ENCODE measurements around the gene DROSHA. TPM values are rescaled to one million over a fixed set of nuclear protein-coding genes. Genes with fewer than 3 reads are reported as not detected.

DROSHA gene
- polyA plus RNA-seq, 1 donor (not counting 4 experiments of a cell fraction or from before 2014, with no cell fraction given) = 39.9 TPM

DNA sequence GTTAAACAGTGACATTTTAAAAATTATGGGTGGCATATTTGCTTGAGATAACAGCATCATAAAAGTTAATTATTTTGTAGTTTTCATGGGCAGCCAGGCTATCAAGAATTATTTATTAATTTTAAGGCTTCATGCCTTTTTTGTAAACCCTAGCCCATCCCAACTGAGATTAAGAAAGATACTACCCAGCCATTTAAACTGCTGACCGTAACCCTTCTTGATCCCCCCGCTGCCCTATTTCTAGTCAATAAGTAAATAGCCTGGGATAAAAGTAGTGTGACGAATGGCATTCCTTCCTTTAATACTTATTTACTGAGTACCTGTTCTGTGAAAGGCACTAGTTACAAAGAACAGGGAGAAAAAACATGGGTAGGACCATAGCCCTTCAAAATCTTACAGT, 88.3 kb downstream of the DROSHA start:
- Histone ChIP-seq H4K20me1 (ENCODE audit: control insufficient read depth, extremely low read depth, insufficient read depth, low read length) (peaks cover 4% of the 10 kb centered on the region), H3K27ac (ENCODE audit: control insufficient read depth, insufficient read depth, low read length) (no peak overlapping the region), H3K27me3 (ENCODE audit: control insufficient read depth, extremely low read depth, insufficient read depth, low read length) (no peaks in the 10 kb centered on the region), H3K9me1 (ENCODE audit: control insufficient read depth, extremely low read depth, insufficient read depth, low read length) (no peaks in the 10 kb centered on the region), H3K4me2 (ENCODE audit: control insufficient read depth, extremely low read depth, insufficient read depth, low read depth, low read length) (no peak overlapping the region), H3K4me1 (ENCODE audit: control insufficient read depth, extremely low read depth, insufficient read depth, low read length) (no peaks in the 10 kb centered on the region), H3K9ac (ENCODE audit: control insufficient read depth, extremely low read depth, insufficient read depth, low read length) (no peak overlapping the region), H3K79me2 (ENCODE audit: control insufficient read depth, insufficient read depth, low read length) (no peaks in the 10 kb centered on the region), H3K4me3 (ENCODE audit: control insufficient read depth in 2 of 3, extremely low read depth in 1 of 3, insufficient read depth in 2 of 3, low read depth in 1 of 3, low read length in 3 of 3) (no peak overlapping the region), H3K36me3 (ENCODE audit: control insufficient read depth in 2 of 2, extremely low read depth in 1 of 2, insufficient read depth in 2 of 2, low read length in 2 of 2) (peaks cover 0 to 1% of the 10 kb centered on the region in 2 experiments), H2AFZ (ENCODE audit: control insufficient read depth, low read length) (no peak overlapping the region), H3K9me3 (ENCODE audit: control insufficient read depth, low read depth, low read length) (no peaks in the 10 kb centered on the region)
- FAIRE-seq (no peak), DNase-seq (ENCODE audit: low read depth, low spot score) (no peak)
- dilution Hi-C loops (cut with MboI; ENCODE audit: extremely low pct_ligation_motif_present, low sequenced_read_pairs) = no loop called here
- no peak for TF ChIP-seq CTCF (optimal IDR thresholded peaks at IDR 0.05 in 1 of 3, IDR thresholded peaks at IDR 0.05 in 1 of 3, conservative IDR thresholded peaks at IDR 0.05 in 1 of 3; ENCODE audit: extremely low read depth in 1 of 3, insufficient read depth in 2 of 3, low read length in 3 of 3)
- no peak for TF ChIP-seq EZH2 (IDR thresholded peaks at IDR 0.05; ENCODE audit: low read length)

GRCh38 chr5:31442058-31442745, 89.7 kb downstream of the DROSHA start:
- Histone ChIP-seq H3K4me1 (ENCODE audit: control insufficient read depth, extremely low read depth, insufficient read depth, low read length) (no peaks in the 10 kb centered on the region), H3K4me2 (ENCODE audit: control insufficient read depth, extremely low read depth, insufficient read depth, low read depth, low read length) (no peak overlapping the region), H3K9ac (ENCODE audit: control insufficient read depth, extremely low read depth, insufficient read depth, low read length) (no peak overlapping the region), H3K4me3 (ENCODE audit: control insufficient read depth in 2 of 3, extremely low read depth in 1 of 3, insufficient read depth in 2 of 3, low read depth in 1 of 3, low read length in 3 of 3) (no peak overlapping the region), H3K27ac (ENCODE audit: control insufficient read depth, insufficient read depth, low read length) (no peak overlapping the region), H3K36me3 (ENCODE audit: control insufficient read depth in 2 of 2, extremely low read depth in 1 of 2, insufficient read depth in 2 of 2, low read length in 2 of 2) (peaks cover 0 to 1% of the 10 kb centered on the region in 2 experiments), H3K79me2 (ENCODE audit: control insufficient read depth, insufficient read depth, low read length) (no peaks in the 10 kb centered on the region), H3K27me3 (ENCODE audit: control insufficient read depth, extremely low read depth, insufficient read depth, low read length) (no peaks in the 10 kb centered on the region), H4K20me1 (ENCODE audit: control insufficient read depth, extremely low read depth, insufficient read depth, low read length) (peaks cover 4% of the 10 kb centered on the region), H3K9me1 (ENCODE audit: control insufficient read depth, extremely low read depth, insufficient read depth, low read length) (no peaks in the 10 kb centered on the region), H2AFZ (ENCODE audit: control insufficient read depth, low read length) (no peak overlapping the region), H3K9me3 (ENCODE audit: control insufficient read depth, low read depth, low read length) (no peaks in the 10 kb centered on the region)
- dilution Hi-C loops (cut with MboI; ENCODE audit: extremely low pct_ligation_motif_present, low sequenced_read_pairs) = no loop called here
- DNase-seq (ENCODE audit: low read depth, low spot score) (no peak), FAIRE-seq (no peak)
- TF ChIP-seq CTCF (optimal IDR thresholded peaks at IDR 0.05 in 1 of 3, IDR thresholded peaks at IDR 0.05 in 1 of 3, conservative IDR thresholded peaks at IDR 0.05 in 1 of 3; ENCODE audit: extremely low read depth in 1 of 3, insufficient read depth in 2 of 3, low read length in 3 of 3) = no peak
- no peak for TF ChIP-seq EZH2 (IDR thresholded peaks at IDR 0.05; ENCODE audit: low read length)

Measured in keratinocyte (primary cell).